Endometrium (tissue), 2 donors: ENCODE measurements around the gene NGEF.

ENCODE experiments used
- FAIRE-seq: peaks from 2 replicates; lab custom pipeline; 2012; peaks lifted over from hg19 to GRCh38; lab: Jason Lieb, UNC
- donor health status: control.
- donor health status: control.

The NGEF gene

GRCh38 chr2:233042549-233042948, 29.5 kb upstream of the NGEF start:
- no peak for FAIRE-seq

DNA sequence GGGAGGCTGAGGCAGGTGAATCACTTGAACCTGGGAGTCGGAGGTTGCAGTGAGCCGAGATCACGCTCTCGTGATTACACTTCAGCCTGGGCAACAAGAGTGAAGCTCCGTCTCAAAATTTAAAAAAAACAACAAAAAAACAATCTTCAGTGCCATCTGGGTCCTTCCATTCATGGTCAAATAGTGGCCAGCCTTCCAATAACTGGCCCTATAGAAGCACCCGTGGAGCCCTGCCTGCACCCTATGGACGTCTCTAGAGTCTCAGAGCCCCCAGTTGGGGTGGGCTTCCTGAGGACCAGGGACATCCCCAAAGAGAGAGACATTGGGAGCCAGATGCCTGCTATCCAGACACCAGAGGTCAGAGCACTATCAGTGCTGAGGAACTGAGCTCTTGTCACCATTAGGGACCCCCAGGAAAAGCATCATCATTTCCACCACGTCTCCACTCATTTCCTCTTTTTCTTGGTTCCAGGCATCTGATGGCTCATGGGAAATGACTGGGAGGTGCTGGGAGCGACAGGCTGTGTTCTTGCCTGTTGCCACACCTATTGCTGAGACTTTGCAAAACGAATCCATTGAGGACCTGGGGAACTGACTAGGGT, 28.8 kb upstream of the NGEF start:
- FAIRE-seq = no peak

- no peak for FAIRE-seq
These were observed 27.5 kb upstream of the NGEF start for GRCh38 chr2:233040571-233040970.

GRCh38 chr2:233039846-233040530, 26.9 kb upstream of the NGEF start:
- FAIRE-seq = no peak

DNA sequence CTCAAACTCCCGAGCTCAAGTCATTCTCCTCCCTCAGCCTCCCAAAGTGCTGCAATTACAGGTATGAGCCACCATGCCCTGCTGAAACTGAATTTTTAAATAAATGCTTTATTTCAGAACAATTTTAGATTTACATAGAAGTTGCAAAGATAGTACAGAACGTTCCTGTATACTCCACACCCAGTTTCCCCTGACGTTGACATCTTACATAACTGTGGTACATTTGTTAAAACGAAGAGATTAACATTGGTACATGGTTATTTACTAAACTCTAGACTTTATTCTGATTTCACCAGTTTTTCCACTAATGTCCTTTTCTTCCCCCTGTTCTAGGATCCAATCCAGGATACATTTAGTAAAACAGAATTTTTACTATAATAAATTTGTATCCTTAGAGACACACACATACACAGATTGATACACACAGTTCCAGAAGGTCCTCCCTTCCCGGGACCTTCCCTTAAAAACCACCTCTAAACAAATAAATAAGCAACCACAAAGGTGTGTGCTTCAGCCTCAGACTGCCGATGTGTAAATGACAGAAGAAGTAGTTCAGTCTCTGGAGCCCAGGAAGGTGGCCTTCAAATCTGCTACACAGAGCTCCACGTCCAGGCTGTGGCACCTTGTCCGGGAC, 26.3 kb upstream of the NGEF start:
- FAIRE-seq = no peak

DNA sequence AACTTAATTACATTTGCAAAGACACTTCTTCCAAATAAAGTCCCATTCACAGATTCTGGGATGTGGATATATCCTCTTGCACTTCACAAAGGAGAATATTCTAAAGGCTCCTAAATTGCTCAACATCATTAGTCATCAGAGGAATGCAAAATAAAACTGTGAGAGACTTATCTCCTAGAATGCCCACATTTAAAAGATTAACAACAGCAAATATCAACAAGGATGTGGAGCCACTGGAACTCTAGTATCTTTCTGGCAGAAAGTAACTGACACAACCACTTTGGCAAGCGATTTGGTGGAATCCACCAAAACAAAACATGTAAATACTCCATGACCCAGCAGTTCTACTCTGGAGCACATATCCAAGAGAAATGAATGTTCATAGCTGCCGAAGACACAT, 24.0 kb upstream of the NGEF start:
- no peak for FAIRE-seq

DNA sequence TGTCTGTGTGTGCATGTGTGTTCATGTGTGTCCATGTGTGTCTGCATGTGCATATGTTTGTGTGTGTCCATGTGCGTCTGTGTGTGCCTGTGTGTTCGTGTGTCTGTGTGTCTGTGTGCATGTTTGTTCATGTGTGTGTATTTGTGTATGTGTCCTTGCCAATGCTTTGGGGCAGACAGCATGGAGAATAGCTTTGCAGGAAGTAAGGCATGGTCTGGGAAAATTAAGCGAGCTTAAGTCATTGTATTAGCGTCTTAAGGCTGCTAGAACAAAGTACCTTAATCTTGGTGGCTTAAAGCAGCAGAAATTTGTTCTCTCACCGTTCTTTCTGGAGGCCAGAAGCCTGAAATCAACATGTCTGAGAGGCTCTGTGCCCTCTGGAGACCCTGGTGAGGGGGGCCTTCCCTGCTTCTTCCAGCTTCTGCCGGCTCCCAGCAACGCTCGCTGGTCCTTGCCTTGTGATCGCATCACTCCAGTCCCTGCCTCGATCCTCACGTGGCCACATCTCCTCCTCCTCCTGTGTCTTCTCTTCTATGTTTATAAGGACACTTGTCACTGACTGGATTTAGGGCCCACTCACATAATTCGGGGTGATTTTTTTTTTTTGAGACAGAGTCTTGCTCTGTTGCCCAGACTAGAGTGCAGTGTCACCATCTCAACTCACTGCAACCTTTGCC, 23.2 kb upstream of the NGEF start:
- no peak for FAIRE-seq

DNA sequence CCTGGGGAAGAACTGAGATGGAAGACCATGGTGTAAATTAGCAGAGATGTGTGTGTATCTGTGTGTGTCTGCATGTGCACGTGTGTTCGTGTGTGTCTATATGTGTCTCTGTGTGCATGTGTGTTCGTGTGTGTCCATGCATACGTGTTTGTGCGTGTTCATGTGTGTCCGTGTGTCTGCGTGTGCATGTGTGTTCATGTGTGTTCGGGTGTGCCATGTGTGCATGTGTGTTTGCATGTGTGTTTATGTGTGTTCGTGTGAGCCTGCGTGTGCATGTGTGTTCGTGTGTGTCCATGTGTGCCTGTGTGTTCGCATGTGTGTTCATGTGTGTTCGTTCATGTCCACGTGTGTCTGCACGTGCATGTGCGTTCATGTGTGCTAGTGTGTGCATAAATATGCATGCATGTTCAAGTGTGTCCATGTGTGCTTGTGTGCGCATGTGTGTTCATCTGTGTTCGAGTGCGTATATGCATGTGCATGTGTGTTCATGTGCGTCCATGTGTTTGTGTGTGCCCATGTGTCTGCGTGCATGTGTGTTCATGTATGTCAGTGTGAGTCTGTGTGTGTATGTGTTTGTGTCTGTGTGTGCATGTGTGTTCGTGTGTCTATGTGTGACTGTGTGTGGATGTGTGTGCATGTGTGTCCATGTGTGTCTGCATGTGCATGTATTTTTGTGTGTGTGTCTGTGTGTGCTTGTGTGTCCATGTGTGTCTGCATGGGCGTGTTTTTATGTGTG, 22.5 kb upstream of the NGEF start:
- no peak for FAIRE-seq

- FAIRE-seq = no peak
These were observed 21.2 kb upstream of the NGEF start for GRCh38 chr2:233034091-233034882.

- no peak for FAIRE-seq
These were observed 20.6 kb upstream of the NGEF start for GRCh38 chr2:233033672-233034071.

DNA sequence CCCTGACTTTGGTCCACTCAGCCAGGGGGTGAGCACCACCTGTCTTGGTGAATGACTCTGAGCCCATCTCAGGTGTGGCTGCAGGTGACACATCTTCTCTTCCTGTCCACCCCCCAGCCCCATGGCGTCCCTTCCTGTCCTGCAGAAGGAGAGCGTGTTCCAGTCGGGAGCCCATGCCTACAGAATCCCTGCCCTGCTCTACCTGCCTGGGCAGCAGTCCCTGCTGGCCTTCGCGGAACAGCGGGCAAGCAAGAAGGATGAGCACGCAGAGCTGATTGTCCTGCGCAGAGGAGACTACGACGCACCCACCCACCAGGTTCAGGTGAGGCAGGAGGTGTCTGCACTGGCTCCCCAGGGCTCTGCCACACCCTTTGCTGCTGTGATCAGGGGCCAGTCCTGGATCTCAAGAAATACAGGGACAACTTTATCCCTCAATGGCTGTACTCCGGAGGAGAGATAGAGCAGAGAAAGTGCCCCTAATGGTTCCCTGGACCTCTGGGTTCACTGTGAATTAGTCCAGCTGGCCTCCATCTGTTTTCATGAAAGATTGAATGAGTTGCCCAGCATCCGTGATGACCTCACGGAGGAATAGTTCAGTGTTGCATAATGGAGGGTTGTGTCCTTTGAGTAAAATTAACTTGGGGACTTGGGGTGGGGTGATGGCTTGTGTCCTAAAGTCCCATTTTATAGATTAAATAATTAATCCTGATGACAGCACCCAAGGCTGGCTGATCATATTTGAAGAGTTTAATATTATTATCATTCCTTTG, 19.7 kb upstream of the NGEF start, which contains the start of gene NEU2:
TSS of gene NEU2 (plus strand) at position 122 of the 770 bp plus-strand sequence. CDS start at position 122, 0 bp downstream.
- no peak for FAIRE-seq

- FAIRE-seq = no peak
These were observed 18.8 kb upstream of the NGEF start for GRCh38 chr2:233031556-233032500.

DNA sequence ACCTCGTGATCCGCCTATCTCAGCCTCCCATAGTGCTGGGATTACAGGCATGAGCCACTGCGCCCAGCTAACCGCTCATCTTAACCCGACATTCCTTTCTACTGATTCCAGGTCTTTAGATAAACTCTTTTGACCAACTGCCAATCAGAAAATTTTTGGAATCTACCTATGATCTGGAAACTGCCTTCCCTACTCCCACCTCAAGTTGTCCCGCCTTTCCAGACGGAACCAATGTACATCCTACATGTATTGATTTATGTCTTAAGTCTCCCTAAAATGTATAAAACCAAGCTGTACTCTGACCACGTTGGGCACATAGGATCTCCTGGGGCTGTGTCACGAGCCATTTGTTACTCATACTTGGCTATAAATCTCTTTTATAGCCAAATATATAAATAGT, 16.3 kb upstream of the NGEF start:
- FAIRE-seq = no peak

DNA sequence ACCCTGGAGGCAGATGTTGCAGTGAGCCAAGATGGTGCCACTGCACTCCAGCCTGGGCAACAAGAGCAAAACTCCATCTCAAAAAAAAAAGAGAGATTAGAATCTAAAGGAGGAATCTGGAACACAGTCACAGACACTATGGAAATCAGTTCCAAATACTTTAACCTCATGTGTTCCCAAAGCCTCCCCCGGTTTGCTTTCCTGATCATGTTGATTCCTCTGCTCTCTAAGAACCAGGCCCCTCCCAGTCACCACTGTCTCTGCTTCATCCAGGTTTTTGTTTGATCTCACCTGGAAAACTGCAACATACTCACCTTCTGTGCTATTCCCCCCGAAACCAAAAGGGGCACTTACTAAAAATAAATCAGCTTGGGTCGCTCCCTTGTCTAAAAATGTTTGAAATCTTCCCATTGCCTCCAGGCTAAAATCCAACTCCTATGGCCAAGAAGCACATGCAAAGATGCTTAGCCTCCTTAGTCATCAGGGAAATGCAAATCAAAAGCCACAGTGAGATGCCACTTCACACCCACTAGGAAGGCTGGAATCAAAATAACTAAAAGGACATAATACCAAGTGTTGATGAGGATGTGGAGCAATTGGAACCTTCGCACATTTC, 13.2 kb upstream of the NGEF start:
- FAIRE-seq = no peak

DNA sequence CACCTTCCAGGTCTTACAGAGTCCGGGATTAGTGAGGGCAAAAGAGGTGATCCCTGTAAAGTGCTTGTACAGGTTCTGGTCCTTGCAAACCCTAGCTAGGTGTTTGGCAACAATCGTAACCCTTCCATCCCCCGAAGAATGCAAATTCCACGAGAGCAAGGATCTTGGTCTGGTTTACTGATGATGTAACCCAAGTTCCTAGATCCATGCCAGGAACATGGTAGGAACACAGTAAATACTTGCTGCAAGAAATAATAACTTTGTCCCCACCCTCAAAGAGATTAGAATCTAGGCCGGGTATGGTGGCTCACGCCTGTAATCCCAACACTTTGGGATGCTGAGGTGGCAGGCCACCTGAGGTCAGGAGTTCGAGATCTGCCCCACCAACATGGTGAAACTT, 12.7 kb upstream of the NGEF start:
- no peak for FAIRE-seq

DNA sequence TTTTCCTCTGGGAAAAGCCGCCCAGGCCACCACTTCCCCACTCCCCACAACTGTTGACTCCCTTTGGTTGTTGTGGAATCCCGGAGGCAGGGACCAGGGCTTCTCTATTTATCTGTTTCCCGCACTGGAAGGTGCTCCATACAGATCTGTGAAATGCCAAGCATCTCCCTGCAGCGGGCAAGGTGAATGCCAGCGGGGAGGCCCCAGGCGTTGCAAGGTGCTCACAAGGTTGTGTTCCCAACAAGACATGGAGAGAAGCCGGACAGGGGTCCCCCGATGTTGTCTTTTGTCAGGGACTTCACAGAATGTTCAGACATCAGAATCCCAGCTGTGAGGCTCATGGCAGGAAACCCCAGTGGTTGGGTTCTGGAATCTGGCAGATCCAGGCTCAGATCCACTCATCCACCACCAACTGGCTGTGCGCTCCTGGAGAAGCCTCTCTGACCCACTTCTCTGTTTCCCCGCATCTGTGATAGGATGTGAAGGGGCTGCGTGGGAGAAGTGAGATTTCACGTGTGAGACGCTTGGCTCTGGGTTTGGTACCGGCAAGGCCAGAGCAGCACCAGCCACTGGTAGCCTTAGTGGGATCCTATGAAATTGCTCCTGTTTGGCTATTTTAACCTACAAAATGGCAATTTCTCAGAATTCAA, 10.8 kb upstream of the NGEF start:
- no peak for FAIRE-seq

- FAIRE-seq = no peak
These were observed 10.1 kb upstream of the NGEF start for GRCh38 chr2:233023007-233023760.

- no peak for FAIRE-seq
These were observed 9.5 kb upstream of the NGEF start for GRCh38 chr2:233022561-233022960.
